Memory B cell (primary cell): ENCODE results near the gene RNF148.

Experiments
- ATAC-seq: fragments of 150-1000 bp; cut with Tn5 transposase; 2 replicates; pipeline ENCODE4 v1.10.0; 2021; ENCODE audit warnings: low read depth, mild to moderate bottlenecking, moderate library complexity
- DNase-seq, 2 donors: peaks; one replicate each; pipeline ENCODE4 v3.0.0; 2022; ENCODE audit warnings: low spot score in 2 of 2
- H3K27ac Mint-ChIP-seq: one replicate; pipeline ENCODE4 v1.8.0; 2022; ENCODE audit warnings: mild to moderate bottlenecking, moderate library complexity, mixed read lengths
- H3K27me3 Mint-ChIP-seq: one replicate; pipeline ENCODE4 v1.8.0; 2022; ENCODE audit warnings: mixed read lengths
- H3K36me3 Mint-ChIP-seq: one replicate; pipeline ENCODE4 v1.8.0; 2022; ENCODE audit warnings: mild to moderate bottlenecking, mixed read lengths
- H3K4me1 Mint-ChIP-seq: one replicate; pipeline ENCODE4 v1.8.0; 2022; ENCODE audit warnings: mixed read lengths
- H3K4me3 Mint-ChIP-seq: one replicate; pipeline ENCODE4 v1.8.0; 2022; ENCODE audit warnings: mild to moderate bottlenecking, moderate library complexity, mixed read lengths
- H3K9me3 Mint-ChIP-seq: one replicate; pipeline ENCODE4 v1.8.0; 2022; ENCODE audit warnings: mixed read lengths

Gene RNF148

GRCh38 chr7:122702872-122703510 lies at the start of gene RNF148:
RNF148 (minus strand) TSS chr7:122702922; CDS start chr7:122702750, 172 bp downstream.
- Mint-ChIP-seq H3K27ac (no peak within 1 kb of the TSS), H3K4me1 (no peaks in the 10 kb centered on the region), H3K4me3 (no peak within 1 kb of the TSS), H3K27me3 (no peaks in the 10 kb centered on the region), H3K9me3 (peaks cover 11% of the 10 kb centered on the region), H3K36me3 (no peaks in the 10 kb centered on the region)
- ATAC-seq (no peak), DNase-seq (no peak)

GRCh38 chr7:122750389-122750788 lies 47.7 kb upstream of the RNF148 start:
- Mint-ChIP-seq H3K9me3 (no peaks in the 10 kb centered on the region), H3K27me3 (no peaks in the 10 kb centered on the region), H3K4me1 (no peaks in the 10 kb centered on the region), H3K4me3 (no peak overlapping the region), H3K36me3 (no peaks in the 10 kb centered on the region), H3K27ac (no peak overlapping the region)
- DNase-seq (no peak), ATAC-seq (no peak)

GRCh38 chr7:122748195-122748594 lies 45.5 kb upstream of the RNF148 start:
- no peak overlapping the region for H3K4me3 Mint-ChIP-seq
- no peaks in the 10 kb centered on the region for H3K36me3 Mint-ChIP-seq
- no peaks in the 10 kb centered on the region for H3K27me3 Mint-ChIP-seq

GRCh38 chr7:122746948-122747347 lies 44.2 kb upstream of the RNF148 start:
- H3K9me3 Mint-ChIP-seq: no peaks in the 10 kb centered on the region
- no peak overlapping the region for H3K4me3 Mint-ChIP-seq
- DNase-seq: no peak
- ATAC-seq: no peak
- H3K27me3 Mint-ChIP-seq: no peaks in the 10 kb centered on the region
- no peaks in the 10 kb centered on the region for H3K4me1 Mint-ChIP-seq
- no peak overlapping the region for H3K27ac Mint-ChIP-seq
- H3K36me3 Mint-ChIP-seq: no peaks in the 10 kb centered on the region

More at GRCh38 chr7:122748195-122748594, 45.5 kb upstream of the RNF148 start:
- no peaks in the 10 kb centered on the region for H3K4me1 Mint-ChIP-seq
- no peak for DNase-seq
- H3K27ac Mint-ChIP-seq: no peak overlapping the region
- no peak for ATAC-seq
- H3K9me3 Mint-ChIP-seq: no peaks in the 10 kb centered on the region

- Mint-ChIP-seq H3K4me3 (no peak overlapping the region), H3K9me3 (no peaks in the 10 kb centered on the region), H3K4me1 (no peaks in the 10 kb centered on the region), H3K27me3 (no peaks in the 10 kb centered on the region), H3K36me3 (no peaks in the 10 kb centered on the region), H3K27ac (no peak overlapping the region)
- ATAC-seq (no peak), DNase-seq (no peak)
Observed at GRCh38 chr7:122743211-122743610, 40.5 kb upstream of the RNF148 start.

GRCh38 chr7:122738947-122739346 lies 36.2 kb upstream of the RNF148 start:
- Mint-ChIP-seq H3K27ac (no peak overlapping the region), H3K27me3 (no peaks in the 10 kb centered on the region), H3K36me3 (no peaks in the 10 kb centered on the region), H3K4me3 (no peak overlapping the region), H3K9me3 (no peaks in the 10 kb centered on the region), H3K4me1 (no peaks in the 10 kb centered on the region)
- ATAC-seq (no peak), DNase-seq (no peak)

GRCh38 chr7:122736183-122736582 lies 33.5 kb upstream of the RNF148 start:
- DNase-seq: no peak
- H3K4me1 Mint-ChIP-seq: no peaks in the 10 kb centered on the region
- H3K9me3 Mint-ChIP-seq: no peaks in the 10 kb centered on the region

GRCh38 chr7:122727759-122728158 lies 25.0 kb upstream of the RNF148 start:
- H3K4me1 Mint-ChIP-seq: no peaks in the 10 kb centered on the region
- no peak overlapping the region for H3K4me3 Mint-ChIP-seq
- DNase-seq: no peak
- no peaks in the 10 kb centered on the region for H3K27me3 Mint-ChIP-seq
- H3K36me3 Mint-ChIP-seq: no peaks in the 10 kb centered on the region
- peaks cover 2% of the 10 kb centered on the region for H3K9me3 Mint-ChIP-seq
- H3K27ac Mint-ChIP-seq: no peak overlapping the region
- no peak for ATAC-seq

More at GRCh38 chr7:122736183-122736582, 33.5 kb upstream of the RNF148 start:
- no peak for ATAC-seq
- Mint-ChIP-seq H3K4me3 (no peak overlapping the region), H3K27ac (no peak overlapping the region), H3K36me3 (no peaks in the 10 kb centered on the region), H3K27me3 (no peaks in the 10 kb centered on the region)

- H3K27ac Mint-ChIP-seq: no peak overlapping the region
- H3K36me3 Mint-ChIP-seq: no peaks in the 10 kb centered on the region
- no peaks in the 10 kb centered on the region for H3K27me3 Mint-ChIP-seq
- ATAC-seq: no peak
- H3K9me3 Mint-ChIP-seq: peaks cover 2% of the 10 kb centered on the region
- H3K4me3 Mint-ChIP-seq: no peak overlapping the region
- no peaks in the 10 kb centered on the region for H3K4me1 Mint-ChIP-seq
- DNase-seq: no peak
Observed at GRCh38 chr7:122727354-122727753, 24.6 kb upstream of the RNF148 start.

- H3K4me1 Mint-ChIP-seq: no peaks in the 10 kb centered on the region
Observed at GRCh38 chr7:122726881-122727280, 24.2 kb upstream of the RNF148 start.

GRCh38 chr7:122724366-122724765 lies 21.6 kb upstream of the RNF148 start:
- DNase-seq: no peak
- Mint-ChIP-seq H3K27me3 (no peaks in the 10 kb centered on the region), H3K4me1 (no peaks in the 10 kb centered on the region), H3K36me3 (no peaks in the 10 kb centered on the region), H3K4me3 (no peak overlapping the region), H3K27ac (no peak overlapping the region), H3K9me3 (peaks cover 2% of the 10 kb centered on the region)
- no peak for ATAC-seq

More at GRCh38 chr7:122726881-122727280, 24.2 kb upstream of the RNF148 start:
- H3K9me3 Mint-ChIP-seq: peaks cover 2% of the 10 kb centered on the region
- no peak for DNase-seq
- H3K36me3 Mint-ChIP-seq: no peaks in the 10 kb centered on the region
- H3K27ac Mint-ChIP-seq: no peak overlapping the region
- no peak for ATAC-seq
- no peak overlapping the region for H3K4me3 Mint-ChIP-seq
- H3K27me3 Mint-ChIP-seq: no peaks in the 10 kb centered on the region

GRCh38 chr7:122719010-122719578 lies 16.4 kb upstream of the RNF148 start:
- DNase-seq: no peak
- H3K27me3 Mint-ChIP-seq: no peaks in the 10 kb centered on the region
- no peaks in the 10 kb centered on the region for H3K36me3 Mint-ChIP-seq
- ATAC-seq: no peak
- H3K4me1 Mint-ChIP-seq: no peaks in the 10 kb centered on the region
- H3K4me3 Mint-ChIP-seq: no peak overlapping the region
- H3K9me3 Mint-ChIP-seq: no peaks in the 10 kb centered on the region
- no peak overlapping the region for H3K27ac Mint-ChIP-seq

- Mint-ChIP-seq H3K4me3 (no peak overlapping the region), H3K4me1 (no peaks in the 10 kb centered on the region), H3K9me3 (no peaks in the 10 kb centered on the region), H3K27ac (no peak overlapping the region), H3K36me3 (no peaks in the 10 kb centered on the region), H3K27me3 (no peaks in the 10 kb centered on the region)
- no peak for ATAC-seq
- DNase-seq: no peak
Observed at GRCh38 chr7:122717356-122718089, 14.8 kb upstream of the RNF148 start.

- DNase-seq (no peak), ATAC-seq (no peak)
- Mint-ChIP-seq H3K4me1 (no peaks in the 10 kb centered on the region), H3K9me3 (peaks cover 1% of the 10 kb centered on the region), H3K4me3 (no peak overlapping the region), H3K27me3 (no peaks in the 10 kb centered on the region), H3K36me3 (no peaks in the 10 kb centered on the region), H3K27ac (no peak overlapping the region)
Observed at GRCh38 chr7:122715183-122715582, 12.5 kb upstream of the RNF148 start.
